Measurements from ENCODE around the gene AP3D1.

AP3D1 gene

GRCh38 chr19:2168619-2169424 lies 17.5 kb upstream of the AP3D1 start:
- in situ Hi-C loops (cut with MboI; ENCODE audit: low sequenced_read_pairs, unreplicated experiment), result loop anchor here (25.0 kb wide), 1 partner anchor 443 kb away; no protein-coding TSS in a partner anchor
- peak; percentile 87 for DNase-seq (ENCODE audit: low spot score)
- TF ChIP-seq CTCF (IDR thresholded peaks at IDR 0.05; ENCODE audit: borderline replicate concordance, control extremely low read depth, extremely low read depth, insufficient read depth, missing control alignments), result peak; percentile 27

GRCh38 chr19:2167896-2168618 lies 16.7 kb upstream of the AP3D1 start:
- no peak for TF ChIP-seq CTCF (IDR thresholded peaks at IDR 0.05; ENCODE audit: borderline replicate concordance, control extremely low read depth, extremely low read depth, insufficient read depth, missing control alignments)
- in situ Hi-C loops (cut with MboI; ENCODE audit: low sequenced_read_pairs, unreplicated experiment), result loop anchor here (25.0 kb wide), 1 partner anchor 444 kb away; no protein-coding TSS in a partner anchor
- DNase-seq (ENCODE audit: low spot score), result peak; percentile 76

- in situ Hi-C loops (cut with MboI; ENCODE audit: low sequenced_read_pairs, unreplicated experiment), result loop anchor here (25.0 kb wide), 1 partner anchor 445 kb away; no protein-coding TSS in a partner anchor
- no peak for TF ChIP-seq CTCF (IDR thresholded peaks at IDR 0.05; ENCODE audit: borderline replicate concordance, control extremely low read depth, extremely low read depth, insufficient read depth, missing control alignments)
- no peak for DNase-seq (ENCODE audit: low spot score)
These were observed 15.7 kb upstream of the AP3D1 start for GRCh38 chr19:2166741-2167738.

GRCh38 chr19:2164020-2164998 lies 12.9 kb upstream of the AP3D1 start:
- TF ChIP-seq CTCF (IDR thresholded peaks at IDR 0.05; ENCODE audit: borderline replicate concordance, control extremely low read depth, extremely low read depth, insufficient read depth, missing control alignments), result no peak
- in situ Hi-C loops (cut with MboI; ENCODE audit: low sequenced_read_pairs, unreplicated experiment), result loop anchor here (25.0 kb wide), 1 partner anchor 448 kb away; no protein-coding TSS in a partner anchor
- DNase-seq (ENCODE audit: low spot score), result no peak

- no peak for DNase-seq (ENCODE audit: low spot score)
- TF ChIP-seq CTCF (IDR thresholded peaks at IDR 0.05; ENCODE audit: borderline replicate concordance, control extremely low read depth, extremely low read depth, insufficient read depth, missing control alignments), result no peak
- in situ Hi-C loops (cut with MboI; ENCODE audit: low sequenced_read_pairs, unreplicated experiment), result loop anchor here (25.0 kb wide), 1 partner anchor 452 kb away; no protein-coding TSS in a partner anchor
These were observed 9.0 kb upstream of the AP3D1 start for GRCh38 chr19:2160379-2160778.

Measured in GM13976 (cell line).